Measurements from ENCODE around the gene DERA. TPM values are rescaled to one million over a fixed set of nuclear protein-coding genes. Genes with fewer than 3 reads are reported as not detected.

Gene DERA
- total and polyA plus RNA-seq, 2 of the 13 experiments (the other 11 are each of a cell fraction or from before 2014, with no cell fraction given) = 24.0 to 51.3 TPM

DNA sequence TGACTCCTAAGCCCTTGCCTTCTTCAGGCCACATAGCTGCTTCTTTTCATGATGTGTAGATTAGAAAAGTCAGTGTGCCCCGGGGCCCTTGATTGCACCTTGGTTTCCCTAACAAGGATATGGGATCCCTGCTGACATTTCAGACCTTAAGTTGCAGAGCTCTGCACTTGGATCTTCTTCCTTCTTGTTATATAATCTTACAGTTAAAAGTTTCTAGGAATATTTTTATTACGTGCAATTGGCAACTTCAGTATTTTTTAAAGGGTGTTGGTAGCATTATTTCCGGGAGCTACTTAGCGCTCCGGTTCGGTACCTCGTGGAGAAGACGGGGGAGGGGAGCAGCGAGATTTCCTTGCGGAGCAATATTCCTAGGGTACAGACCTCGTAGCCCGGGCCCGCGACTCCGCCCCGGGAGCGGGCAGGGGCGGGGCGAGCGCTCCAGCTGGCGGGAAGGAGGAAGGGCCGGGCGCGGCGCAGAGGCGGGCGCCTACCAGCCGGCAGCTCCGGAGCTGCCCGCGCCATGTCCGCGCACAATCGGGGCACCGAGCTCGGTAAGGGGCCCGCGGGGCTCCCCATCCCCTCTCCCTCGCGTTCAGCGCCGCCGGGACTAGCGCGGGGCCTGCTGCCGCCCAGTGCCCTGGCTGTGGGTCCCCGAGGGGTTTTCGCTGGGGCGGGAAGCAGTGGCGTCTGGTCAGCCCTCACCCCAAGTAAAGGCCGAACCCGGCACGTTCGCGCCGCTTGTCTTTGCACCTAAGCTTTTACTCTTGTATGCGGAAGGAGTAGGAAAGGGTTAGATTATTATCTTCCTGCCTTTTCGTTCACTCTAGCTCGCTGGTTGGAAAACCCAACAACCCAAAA lies at the start of gene DERA (continued):
- TF ChIP-seq, protein P1, sequence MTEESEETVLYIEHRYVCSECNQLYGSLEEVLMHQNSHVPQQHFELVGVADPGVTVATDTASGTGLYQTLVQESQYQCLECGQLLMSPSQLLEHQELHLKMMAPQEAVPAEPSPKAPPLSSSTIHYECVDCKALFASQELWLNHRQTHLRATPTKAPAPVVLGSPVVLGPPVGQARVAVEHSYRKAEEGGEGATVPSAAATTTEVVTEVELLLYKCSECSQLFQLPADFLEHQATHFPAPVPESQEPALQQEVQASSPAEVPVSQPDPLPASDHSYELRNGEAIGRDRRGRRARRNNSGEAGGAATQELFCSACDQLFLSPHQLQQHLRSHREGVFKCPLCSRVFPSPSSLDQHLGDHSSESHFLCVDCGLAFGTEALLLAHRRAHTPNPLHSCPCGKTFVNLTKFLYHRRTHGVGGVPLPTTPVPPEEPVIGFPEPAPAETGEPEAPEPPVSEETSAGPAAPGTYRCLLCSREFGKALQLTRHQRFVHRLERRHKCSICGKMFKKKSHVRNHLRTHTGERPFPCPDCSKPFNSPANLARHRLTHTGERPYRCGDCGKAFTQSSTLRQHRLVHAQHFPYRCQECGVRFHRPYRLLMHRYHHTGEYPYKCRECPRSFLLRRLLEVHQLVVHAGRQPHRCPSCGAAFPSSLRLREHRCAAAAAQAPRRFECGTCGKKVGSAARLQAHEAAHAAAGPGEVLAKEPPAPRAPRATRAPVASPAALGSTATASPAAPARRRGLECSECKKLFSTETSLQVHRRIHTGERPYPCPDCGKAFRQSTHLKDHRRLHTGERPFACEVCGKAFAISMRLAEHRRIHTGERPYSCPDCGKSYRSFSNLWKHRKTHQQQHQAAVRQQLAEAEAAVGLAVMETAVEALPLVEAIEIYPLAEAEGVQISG (CRISPR knock-in tag; IDR thresholded peaks at IDR 0.05) = peak; percentile 65
- TF ChIP-seq ZNF589 (CRISPR knock-in tag; conservative IDR thresholded peaks at IDR 0.05) (no peak), BRCA1 (CRISPR knock-in tag; IDR thresholded peaks at IDR 0.05) (no peak), HMG20B (CRISPR knock-in tag; conservative IDR thresholded peaks at IDR 0.05) (no peak), RAD21 (CRISPR knock-in tag; IDR thresholded peaks at IDR 0.05) (0 out of 2 replicates have a peak, but pooled peaks have one; percentile 47), KDM4B (CRISPR knock-in tag; IDR thresholded peaks at IDR 0.05) (no peak), ZNF777 (CRISPR knock-in tag; IDR thresholded peaks at IDR 0.05) (peak; percentile 92), CHCHD3 (CRISPR knock-in tag; IDR thresholded peaks at IDR 0.05) (no peak), HOXA7 (CRISPR knock-in tag; IDR thresholded peaks at IDR 0.05) (no peak), ZNF773 (CRISPR knock-in tag; IDR thresholded peaks at IDR 0.05; ENCODE audit: borderline replicate concordance) (no peak), ZSCAN20 (CRISPR knock-in tag; IDR thresholded peaks at IDR 0.05; ENCODE audit: borderline replicate concordance) (peak; percentile 65; the same call in 1 of the 2 replicates), ZNF225 (CRISPR knock-in tag; IDR thresholded peaks at IDR 0.05) (peak; percentile 80; the same call in 1 of the 2 replicates), ZNF10 (CRISPR knock-in tag; IDR thresholded peaks at IDR 0.05; ENCODE audit: borderline replicate concordance, low read depth) (no peak), TFE3 (CRISPR knock-in tag; IDR thresholded peaks at IDR 0.05) (no peak), CCDC6 (CRISPR knock-in tag; IDR thresholded peaks at IDR 0.05) (no peak)
- TF ChIP-seq, protein P2, sequence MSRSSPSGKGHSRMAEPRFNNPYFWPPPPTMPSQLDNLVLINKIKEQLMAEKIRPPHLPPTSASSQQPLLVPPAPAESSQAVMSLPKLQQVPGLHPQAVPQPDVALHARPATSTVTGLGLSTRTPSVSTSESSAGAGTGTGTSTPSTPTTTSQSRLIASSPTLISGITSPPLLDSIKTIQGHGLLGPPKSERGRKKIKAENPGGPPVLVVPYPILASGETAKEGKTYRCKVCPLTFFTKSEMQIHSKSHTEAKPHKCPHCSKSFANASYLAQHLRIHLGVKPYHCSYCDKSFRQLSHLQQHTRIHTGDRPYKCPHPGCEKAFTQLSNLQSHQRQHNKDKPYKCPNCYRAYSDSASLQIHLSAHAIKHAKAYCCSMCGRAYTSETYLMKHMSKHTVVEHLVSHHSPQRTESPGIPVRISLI (CRISPR knock-in tag; IDR thresholded peaks at IDR 0.05; ENCODE audit: borderline replicate concordance) = no peak
- TF ChIP-seq, protein P3, sequence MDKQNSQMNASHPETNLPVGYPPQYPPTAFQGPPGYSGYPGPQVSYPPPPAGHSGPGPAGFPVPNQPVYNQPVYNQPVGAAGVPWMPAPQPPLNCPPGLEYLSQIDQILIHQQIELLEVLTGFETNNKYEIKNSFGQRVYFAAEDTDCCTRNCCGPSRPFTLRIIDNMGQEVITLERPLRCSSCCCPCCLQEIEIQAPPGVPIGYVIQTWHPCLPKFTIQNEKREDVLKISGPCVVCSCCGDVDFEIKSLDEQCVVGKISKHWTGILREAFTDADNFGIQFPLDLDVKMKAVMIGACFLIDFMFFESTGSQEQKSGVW (CRISPR knock-in tag; IDR thresholded peaks at IDR 0.05; ENCODE audit: borderline replicate concordance) = no peak
- TF ChIP-seq, protein P4, sequence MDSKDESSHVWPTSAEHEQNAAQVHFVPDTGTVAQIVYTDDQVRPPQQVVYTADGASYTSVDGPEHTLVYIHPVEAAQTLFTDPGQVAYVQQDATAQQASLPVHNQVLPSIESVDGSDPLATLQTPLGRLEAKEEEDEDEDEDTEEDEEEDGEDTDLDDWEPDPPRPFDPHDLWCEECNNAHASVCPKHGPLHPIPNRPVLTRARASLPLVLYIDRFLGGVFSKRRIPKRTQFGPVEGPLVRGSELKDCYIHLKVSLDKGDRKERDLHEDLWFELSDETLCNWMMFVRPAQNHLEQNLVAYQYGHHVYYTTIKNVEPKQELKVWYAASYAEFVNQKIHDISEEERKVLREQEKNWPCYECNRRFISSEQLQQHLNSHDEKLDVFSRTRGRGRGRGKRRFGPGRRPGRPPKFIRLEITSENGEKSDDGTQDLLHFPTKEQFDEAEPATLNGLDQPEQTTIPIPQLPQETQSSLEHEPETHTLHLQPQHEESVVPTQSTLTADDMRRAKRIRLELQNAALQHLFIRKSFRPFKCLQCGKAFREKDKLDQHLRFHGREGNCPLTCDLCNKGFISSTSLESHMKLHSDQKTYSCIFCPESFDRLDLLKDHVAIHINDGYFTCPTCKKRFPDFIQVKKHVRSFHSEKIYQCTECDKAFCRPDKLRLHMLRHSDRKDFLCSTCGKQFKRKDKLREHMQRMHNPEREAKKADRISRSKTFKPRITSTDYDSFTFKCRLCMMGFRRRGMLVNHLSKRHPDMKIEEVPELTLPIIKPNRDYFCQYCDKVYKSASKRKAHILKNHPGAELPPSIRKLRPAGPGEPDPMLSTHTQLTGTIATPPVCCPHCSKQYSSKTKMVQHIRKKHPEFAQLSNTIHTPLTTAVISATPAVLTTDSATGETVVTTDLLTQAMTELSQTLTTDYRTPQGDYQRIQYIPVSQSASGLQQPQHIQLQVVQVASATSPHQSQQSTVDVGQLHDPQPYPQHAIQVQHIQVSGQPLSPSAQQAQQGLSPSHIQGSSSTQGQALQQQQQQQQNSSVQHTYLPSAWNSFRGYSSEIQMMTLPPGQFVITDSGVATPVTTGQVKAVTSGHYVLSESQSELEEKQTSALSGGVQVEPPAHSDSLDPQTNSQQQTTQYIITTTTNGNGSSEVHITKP (CRISPR knock-in tag; IDR thresholded peaks at IDR 0.05; ENCODE audit: low read depth) = no peak

Measured in HepG2 (cell line).